DND-41 (cell line): ENCODE data around the gene CAMK4.

Experiments
- ATAC-seq: fragments of 200-7000 bp; cut with Tn5 transposase; 3 replicates; pipeline ENCODE4 v1.9.1; 2021; ENCODE audit warnings: low read depth; ENCODE audit not compliant: insufficient read depth
- DNase-seq: peaks from one replicate; pipeline ENCODE4 v3.0.0-alpha.2; 2020
- H2AFZ ChIP-seq: 2 replicates; pipeline ENCODE4 v1.6.0; 2012; ENCODE audit warnings: low read depth, low read length
- H3K27ac ChIP-seq: 2 replicates; pipeline ENCODE4 v1.5.1; 2012; ENCODE audit warnings: low read length, inconsistent platforms
- H3K27me3 ChIP-seq: fragments of 200-600 bp; sonication (generic); 2 replicates; pipeline ENCODE4 v1.6.0; 2012; ENCODE audit warnings: low read length, mild to moderate bottlenecking, inconsistent platforms; ENCODE audit not compliant: insufficient read depth, poor library complexity
- H3K36me3 ChIP-seq: 2 replicates; pipeline ENCODE4 v1.5.1; 2012; ENCODE audit warnings: low read length, inconsistent platforms; ENCODE audit not compliant: insufficient read depth
- H3K4me1 ChIP-seq: 2 replicates; pipeline ENCODE4 v1.5.1; 2012; ENCODE audit warnings: mild to moderate bottlenecking, low read length; ENCODE audit not compliant: insufficient read depth
- H3K4me2 ChIP-seq: 2 replicates; pipeline ENCODE4 v1.6.0; 2012; ENCODE audit warnings: mild to moderate bottlenecking, moderate library complexity, low read length, inconsistent platforms; ENCODE audit not compliant: insufficient read depth
- H3K4me3 ChIP-seq, 2 experiments: fragments of 200-600 bp in 1 of 2; shearing (Covaris generic) in 1 of 2; 2 replicates each; pipeline ENCODE4 v1.5.1; 2012 to 2016; ENCODE audit warnings: inconsistent platforms in 2 of 2, low read length in 2 of 2, mild to moderate bottlenecking in 2 of 2, low read depth in 1 of 2, moderate library complexity in 1 of 2
- H3K79me2 ChIP-seq: 2 replicates; pipeline ENCODE4 v1.6.0; 2012; ENCODE audit warnings: low read length, inconsistent platforms; ENCODE audit not compliant: insufficient read depth
- H3K9ac ChIP-seq: 2 replicates; pipeline ENCODE4 v1.6.0; 2012; ENCODE audit warnings: low read depth, mild to moderate bottlenecking, inconsistent platforms, low read length, moderate library complexity
- H3K9me3 ChIP-seq: 2 replicates; pipeline ENCODE4 v1.5.1; 2012; ENCODE audit warnings: low read length, moderate library complexity, mild to moderate bottlenecking, inconsistent platforms; ENCODE audit not compliant: insufficient read depth, severe bottlenecking
- H4K20me1 ChIP-seq: 2 replicates; pipeline ENCODE4 v1.6.0; 2012; ENCODE audit warnings: low read length; ENCODE audit not compliant: insufficient read depth
- EZH2 ChIP-seq: IDR thresholded peaks from 3 replicates; pipeline ENCODE4 v1.6.1; 2012; ENCODE audit warnings: borderline replicate concordance, low read depth, mild to moderate bottlenecking, moderate library complexity, low read length, inconsistent platforms; ENCODE audit not compliant: severe bottlenecking
- TF ChIP-seq, protein P1 (sequence below): IDR thresholded peaks from 2 replicates; pipeline ENCODE4 v1.5.1; 2012; ENCODE audit warnings: borderline replicate concordance, low read length, moderate library complexity, mild to moderate bottlenecking; ENCODE audit not compliant: poor library complexity, severe bottlenecking; ENCODE audit errors: extremely low read depth

CAMK4 gene

DNA sequence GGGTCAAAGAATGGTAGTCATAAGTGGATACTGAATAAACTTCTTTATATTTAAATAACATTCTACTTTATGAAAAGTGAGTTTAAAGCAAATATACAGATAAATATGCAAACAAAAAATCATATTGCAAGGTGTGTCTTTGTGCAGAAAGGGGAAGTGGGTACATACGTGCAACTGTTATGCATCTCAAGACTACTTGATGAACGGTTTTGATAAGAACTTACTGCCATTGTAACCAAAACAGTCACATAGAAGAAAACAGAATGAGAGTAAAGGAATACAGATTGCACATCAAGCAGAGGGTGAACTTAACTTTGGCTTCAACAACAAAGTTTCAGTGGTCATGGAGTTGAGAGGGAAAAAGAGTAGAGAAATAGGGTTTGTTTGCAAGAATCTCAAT, 9.9 kb downstream of the CAMK4 start:
- H3K4me1 ChIP-seq: peaks cover 86% of the 10 kb centered on the region
- H4K20me1 ChIP-seq: no peaks in the 10 kb centered on the region
- H3K9me3 ChIP-seq: no peaks in the 10 kb centered on the region
- DNase-seq (no peak), ATAC-seq (peak; percentile 38)
- peak overlapping the region; percentile 63 for H3K27ac ChIP-seq
- TF ChIP-seq EZH2: no peak
- TF ChIP-seq, protein P1, sequence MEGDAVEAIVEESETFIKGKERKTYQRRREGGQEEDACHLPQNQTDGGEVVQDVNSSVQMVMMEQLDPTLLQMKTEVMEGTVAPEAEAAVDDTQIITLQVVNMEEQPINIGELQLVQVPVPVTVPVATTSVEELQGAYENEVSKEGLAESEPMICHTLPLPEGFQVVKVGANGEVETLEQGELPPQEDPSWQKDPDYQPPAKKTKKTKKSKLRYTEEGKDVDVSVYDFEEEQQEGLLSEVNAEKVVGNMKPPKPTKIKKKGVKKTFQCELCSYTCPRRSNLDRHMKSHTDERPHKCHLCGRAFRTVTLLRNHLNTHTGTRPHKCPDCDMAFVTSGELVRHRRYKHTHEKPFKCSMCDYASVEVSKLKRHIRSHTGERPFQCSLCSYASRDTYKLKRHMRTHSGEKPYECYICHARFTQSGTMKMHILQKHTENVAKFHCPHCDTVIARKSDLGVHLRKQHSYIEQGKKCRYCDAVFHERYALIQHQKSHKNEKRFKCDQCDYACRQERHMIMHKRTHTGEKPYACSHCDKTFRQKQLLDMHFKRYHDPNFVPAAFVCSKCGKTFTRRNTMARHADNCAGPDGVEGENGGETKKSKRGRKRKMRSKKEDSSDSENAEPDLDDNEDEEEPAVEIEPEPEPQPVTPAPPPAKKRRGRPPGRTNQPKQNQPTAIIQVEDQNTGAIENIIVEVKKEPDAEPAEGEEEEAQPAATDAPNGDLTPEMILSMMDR: no peak
- peak overlapping the region; percentile 32; the same call in 1 of the 2 replicates for H3K4me2 ChIP-seq
- H2AFZ ChIP-seq: no peak overlapping the region
- no peak overlapping the region for H3K4me3 ChIP-seq
- peak overlapping the region; percentile 9 for H3K9ac ChIP-seq
- H3K27me3 ChIP-seq: no peaks in the 10 kb centered on the region
- H3K36me3 ChIP-seq: no peaks in the 10 kb centered on the region
- peaks cover 36% of the 10 kb centered on the region for H3K79me2 ChIP-seq

DNA sequence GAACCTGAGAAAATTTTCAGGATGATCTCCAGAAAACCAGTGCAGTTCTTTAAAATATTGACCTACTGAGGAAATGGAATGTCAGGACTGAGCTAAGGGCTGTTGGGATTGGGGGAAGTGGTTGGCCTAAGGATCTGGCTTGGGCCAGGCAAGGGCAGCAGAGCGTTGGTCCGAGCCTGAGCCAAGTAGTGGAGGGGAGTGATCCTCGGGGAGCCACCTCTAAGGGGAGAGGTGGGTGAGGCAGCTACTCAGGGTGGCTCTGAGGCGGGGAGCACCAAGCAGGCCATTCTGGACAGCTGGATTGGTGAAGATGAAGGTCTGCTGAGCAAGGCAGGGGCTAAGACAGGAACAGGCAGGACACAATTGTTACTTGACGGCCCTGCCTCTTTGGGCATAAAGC, 11.5 kb downstream of the CAMK4 start:
- peaks cover 34% of the 10 kb centered on the region for H3K79me2 ChIP-seq
- H3K9ac ChIP-seq: no peak overlapping the region
- H3K27ac ChIP-seq: peak overlapping the region; percentile 23; the same call in 1 of the 2 replicates
- H4K20me1 ChIP-seq: no peaks in the 10 kb centered on the region
- no peaks in the 10 kb centered on the region for H3K27me3 ChIP-seq
- H2AFZ ChIP-seq: no peak overlapping the region
- TF ChIP-seq, protein P1: no peak
- TF ChIP-seq EZH2: no peak
- H3K9me3 ChIP-seq: no peaks in the 10 kb centered on the region
- H3K36me3 ChIP-seq: no peaks in the 10 kb centered on the region
- no peak overlapping the region for H3K4me3 ChIP-seq
- DNase-seq (no peak), ATAC-seq (no peak)
- no peak overlapping the region for H3K4me2 ChIP-seq
- H3K4me1 ChIP-seq: peaks cover 73% of the 10 kb centered on the region

DNA sequence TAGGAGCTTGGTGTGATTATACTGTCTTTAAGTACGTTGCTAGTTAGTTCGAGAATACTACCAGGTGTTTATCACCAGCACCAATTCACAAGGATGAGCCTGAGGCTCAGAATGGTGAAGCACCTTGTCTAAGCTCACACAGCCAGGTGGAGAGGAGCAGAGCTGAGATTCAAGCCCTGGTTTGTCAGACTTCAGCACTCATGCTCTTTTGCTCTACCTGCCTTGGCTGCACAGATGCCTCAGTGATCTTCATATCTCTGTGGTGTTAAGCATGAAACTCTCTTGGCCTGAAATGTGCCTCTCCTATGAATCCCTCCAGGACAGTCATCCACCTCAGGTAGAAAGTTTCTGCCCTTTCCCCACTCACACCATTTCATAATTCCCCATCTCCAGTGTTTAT, 12.2 kb downstream of the CAMK4 start:
- Histone ChIP-seq H3K79me2 (peaks cover 34% of the 10 kb centered on the region), H3K27ac (peak overlapping the region; percentile 29; the same call in 1 of the 2 replicates), H3K4me2 (no peak overlapping the region), H3K36me3 (no peaks in the 10 kb centered on the region), H2AFZ (no peak overlapping the region), H4K20me1 (no peaks in the 10 kb centered on the region), H3K4me3 (no peak overlapping the region), H3K27me3 (no peaks in the 10 kb centered on the region), H3K9ac (no peak overlapping the region), H3K9me3 (no peaks in the 10 kb centered on the region), H3K4me1 (peaks cover 66% of the 10 kb centered on the region)
- TF ChIP-seq, protein P1: no peak
- no peak for TF ChIP-seq EZH2
- no peak for ATAC-seq
- no peak for DNase-seq

DNA sequence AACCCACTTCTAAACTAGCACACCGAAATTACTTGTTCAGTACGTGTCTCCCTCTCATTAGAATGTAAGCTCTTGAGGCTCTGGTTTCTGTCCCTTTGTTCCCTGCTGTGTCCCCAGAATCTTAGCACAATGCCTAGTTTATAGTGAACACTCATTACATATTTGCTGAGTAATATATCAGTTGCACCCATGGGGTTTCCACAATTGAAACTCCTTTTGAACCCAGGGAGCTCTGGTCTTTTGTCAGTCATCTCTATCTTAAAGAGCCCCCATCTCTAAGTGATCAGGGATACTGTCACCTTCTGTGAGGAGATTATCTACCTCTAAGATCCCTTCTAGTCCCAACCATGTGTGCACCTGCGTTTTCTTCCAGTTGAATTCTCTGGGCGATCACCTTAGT, 12.8 kb downstream of the CAMK4 start:
- H4K20me1 ChIP-seq: no peaks in the 10 kb centered on the region
- TF ChIP-seq, protein P1: no peak
- TF ChIP-seq EZH2: no peak
- DNase-seq (no peak), ATAC-seq (no peak)
- no peaks in the 10 kb centered on the region for H3K36me3 ChIP-seq
- no peak overlapping the region for H3K4me2 ChIP-seq
- H3K27me3 ChIP-seq: no peaks in the 10 kb centered on the region
- peaks cover 59% of the 10 kb centered on the region for H3K4me1 ChIP-seq
- no peak overlapping the region for H3K4me3 ChIP-seq
- H3K79me2 ChIP-seq: peaks cover 30% of the 10 kb centered on the region
- no peaks in the 10 kb centered on the region for H3K9me3 ChIP-seq
- no peak overlapping the region for H3K27ac ChIP-seq
- H2AFZ ChIP-seq: no peak overlapping the region
- no peak overlapping the region for H3K9ac ChIP-seq
